ENCODE results near the gene SLAMF9. TPM values are rescaled to one million over a fixed set of nuclear protein-coding genes. Genes with fewer than 3 reads are reported as not detected.
A peak's percentile ranks its signal among the peaks of the same experiment; 100 is the strongest.

SLAMF9 gene
- total and polyA plus RNA-seq, 2 of the 8 experiments (the other 6 are each of a cell fraction or from before 2014, with no cell fraction given) = not detected

GRCh38 chr1:159983681-159984080 is 29.6 kb upstream of the SLAMF9 start:
- Histone ChIP-seq H2BK120ac (replicated peaks; ENCODE audit: low read depth, low read length) (no peak overlapping the region), H3K9me3 (ENCODE audit: insufficient read depth in 2 of 2, low read depth in 1 of 2, low read length in 1 of 2) (peaks cover 0 to 5% of the 10 kb centered on the region in 2 experiments; a peak in 1 of 4 replicates), H3K27ac (ENCODE audit: low read depth, low read length) (no peak overlapping the region), H3K4me2 (ENCODE audit: insufficient read depth in 1 of 2, low read depth in 2 of 2, low read length in 2 of 2) (no peak overlapping the region), H3K36me3 (ENCODE audit: control insufficient read depth in 2 of 4, insufficient read depth in 4 of 4, low read length in 3 of 4) (no peaks in the 10 kb centered on the region), H3K14ac (ENCODE audit: insufficient read length) (no peak overlapping the region), H2BK20ac (ENCODE audit: low read length) (no peak overlapping the region), H2BK15ac (ENCODE audit: low read length) (no peak overlapping the region), H3K27me3 (replicated peaks in 1 of 4; ENCODE audit: control insufficient read depth in 3 of 4, extremely low read depth in 1 of 4, insufficient read depth in 3 of 4, low read length in 3 of 4) (no peaks in the 10 kb centered on the region), H3K56ac (replicated peaks; ENCODE audit: insufficient read length, low read depth, low read length) (no peak overlapping the region), H3K9ac (replicated peaks in 1 of 4; ENCODE audit: extremely low read depth in 1 of 4, low read depth in 3 of 4, low read length in 3 of 4) (no peak overlapping the region), H3K18ac (ENCODE audit: extremely low read depth, low read length) (no peak overlapping the region), H3K4ac (replicated peaks; ENCODE audit: insufficient read length, low read depth, low read length) (no peak overlapping the region), H3K4me3 (ENCODE audit: extremely low read depth in 1 of 4, insufficient read depth in 2 of 4, low read depth in 3 of 4, low read length in 4 of 4) (no peak overlapping the region), H4K91ac (replicated peaks; ENCODE audit: insufficient read length, low read length) (no peak overlapping the region), H4K8ac (ENCODE audit: extremely low read depth, insufficient read depth, low read length) (no peak overlapping the region), H4K20me1 (replicated peaks in 1 of 2; ENCODE audit: control insufficient read depth in 1 of 2, insufficient read depth in 2 of 2, low read length in 2 of 2) (no peaks in the 10 kb centered on the region), H2AFZ (ENCODE audit: low read length) (peak overlapping the region; percentile 91), H2BK12ac (ENCODE audit: low read depth, low read length) (no peak overlapping the region), H3K23ac (ENCODE audit: insufficient read length) (no peak overlapping the region), H2AK5ac (ENCODE audit: low read depth, low read length) (no peak overlapping the region), H3K4me1 (replicated peaks in 1 of 4; ENCODE audit: control insufficient read depth in 3 of 4, insufficient read depth in 4 of 4, low read length in 3 of 4) (0 out of 7 replicates have a peak, but pooled peaks cover 0 to 2% (median 0%) of the 10 kb centered on the region in 4 experiments), H3K79me1 (ENCODE audit: low read depth, low read length) (no peaks in the 10 kb centered on the region), H2BK5ac (ENCODE audit: low read depth, low read length) (no peak overlapping the region), H4K5ac (ENCODE audit: insufficient read length, low read depth, low read length) (no peak overlapping the region), H3K23me2 (ENCODE audit: low read depth, low read length) (no peaks in the 10 kb centered on the region; the same call in 1 of the 2 replicates), H3K79me2 (ENCODE audit: control insufficient read depth in 1 of 2, insufficient read depth in 2 of 2, low read length in 2 of 2) (no peaks in the 10 kb centered on the region)
- WGBS, 2 experiments (ENCODE audit: extremely low coverage in 1 of 2, insufficient coverage in 1 of 2, insufficient read length in 1 of 2, insufficient replicate concordance in 2 of 2, low coverage in 1 of 2, low lambda C conversion rate in 2 of 2, missing lambda C conversion rate in 1 of 2) = 54% methylated on average over 5 of the region's 5 CpGs; no CpG with 5 or more reads in 1 of the 2 experiments
- ChIA-PET CTCF (ENCODE audit: partially characterized antibody) (interaction anchor here (3.4 kb wide), 1 partner anchor 23 kb away, joined by 20 read pairs; no protein-coding TSS in a partner anchor), POLR2A (ENCODE audit: partially characterized antibody) (interaction anchor here (0.5 to 1.5 kb wide), 2 partner anchors 39 to 279 kb away, joined by 4 to 5 read pairs; no protein-coding TSS in a partner anchor)
- FAIRE-seq (no peak), DNase-seq (ENCODE audit: low read depth in 1 of 2, low spot score in 2 of 2) (peak in 1 of 2 experiments; percentile 35)
- TF ChIP-seq RFX5 (IDR thresholded peaks at IDR 0.05; ENCODE audit: borderline replicate concordance, low read depth, low read length) = no peak
- TF ChIP-seq CBX8 (IDR thresholded peaks at IDR 0.05; ENCODE audit: borderline replicate concordance, low read depth, low read length) = no peak

Data from H1 (cell line).